ENCODE measurements around the gene SYTL4. TPM values are rescaled to one million over a fixed set of nuclear protein-coding genes. Genes with fewer than 3 reads are reported as not detected.

Gene SYTL4
- total RNA-seq, 8 experiments from 2014 or later: 0.22 to 20.7 (median 3.2) TPM

GRCh38 chrX:100636321-100636991 is 95.5 kb downstream of the SYTL4 start, which contains the start of gene TSPAN6:
TSS of gene TSPAN6 (minus strand) at chrX:100636806. CDS start at chrX:100636694, 112 bp downstream.
- in situ Hi-C loops (cut with MboI; ENCODE audit: low pct_unique_long_range_greater_than_20kb in 2 of 9, low sequenced_read_pairs in 9 of 9, unreplicated experiment in 9 of 9): no loop called here
- WGBS, 10 experiments: 0 to 38% methylated on average over 5 to 10 of the region's 51 CpGs; no CpG with 5 or more reads in 8 of the 10 experiments
- H3K4me3 ChIP-seq: peak within 1 kb of the TSS; percentile 71 to 89 (median 76)
- peaks cover 0 to 2% of the 10 kb centered on the region in 2 donors for H3K4me1 ChIP-seq (replicated peaks in 1 of 2)
- ATAC-seq (replicated peaks in 6 of 8): peak; percentile 99 to 100 (median 99)
- H3K27ac ChIP-seq: peak within 1 kb of the TSS; percentile 77 to 78

- peak overlapping the region in 1 of 2 donors; percentile 77 for H3K27ac ChIP-seq
- peak overlapping the region; percentile 71 to 89 (median 76) for H3K4me3 ChIP-seq
- WGBS, 10 experiments: 0 to 7% methylated on average over 2 to 3 of the region's 8 CpGs; no CpG with 5 or more reads in 8 of the 10 experiments
- in situ Hi-C loops (cut with MboI; ENCODE audit: low pct_unique_long_range_greater_than_20kb in 2 of 9, low sequenced_read_pairs in 9 of 9, unreplicated experiment in 9 of 9): no loop called here
- H3K4me1 ChIP-seq (replicated peaks in 1 of 2): peaks cover 0 to 2% of the 10 kb centered on the region in 2 donors
- peak in 2 of 8 experiments; percentile 34 to 35 for ATAC-seq (replicated peaks in 6 of 8)
Measured at GRCh38 chrX:100635989-100636320, 96.0 kb downstream of the SYTL4 start.

- in situ Hi-C loops (cut with MboI; ENCODE audit: low pct_unique_long_range_greater_than_20kb in 2 of 9, low sequenced_read_pairs in 9 of 9, unreplicated experiment in 9 of 9): no loop called here
- no peak for ATAC-seq (replicated peaks in 6 of 8)
Measured at GRCh38 chrX:100635040-100635439, 96.9 kb downstream of the SYTL4 start.

GRCh38 chrX:100625985-100626491 is 105.9 kb downstream of the SYTL4 start:
- 0 to 100% (median 80%) methylated on average over 1 to 5 of the region's 5 CpGs; no CpG with 5 or more reads in 2 of the 10 experiments for WGBS, 10 experiments
- peaks cover 0 to 16% of the 10 kb centered on the region in 2 donors for H3K4me1 ChIP-seq (replicated peaks in 1 of 2)
- in situ Hi-C loops (cut with MboI; ENCODE audit: low pct_unique_long_range_greater_than_20kb in 2 of 9, low sequenced_read_pairs in 9 of 9, unreplicated experiment in 9 of 9): no loop called here
- no peak for ATAC-seq (replicated peaks in 6 of 8)
- H3K4me3 ChIP-seq: no peak overlapping the region
- no peak overlapping the region for H3K27ac ChIP-seq

More at GRCh38 chrX:100635040-100635439, 96.9 kb downstream of the SYTL4 start:
- no peak overlapping the region for H3K27ac ChIP-seq
- 14 to 85% (median 60%) methylated on average over 1 to 5 of the region's 5 CpGs; no CpG with 5 or more reads in 3 of the 10 experiments for WGBS, 10 experiments
- peaks cover 0 to 9% of the 10 kb centered on the region in 2 donors for H3K4me1 ChIP-seq (replicated peaks in 1 of 2)
- peak overlapping the region in 1 of 5 donors; percentile 72 for H3K4me3 ChIP-seq

Other genes starting within 250 kb of the SYTL4 start
- 1 to 10 TPM in 2 of 8 experiments, under 1 TPM in 3, not detected in 3; 0.11 to 3.8 (median 0.50) TPM for gene TNMD, start 147.2 kb downstream of the SYTL4 start, total RNA-seq
- gene TSPAN6, start 95.3 kb downstream of the SYTL4 start, total RNA-seq: 10 to 100 TPM; 20.1 to 65.0 (median 31.5) TPM
- 10 to 100 TPM in 2 of 8 experiments, 1 to 10 TPM in 2, under 1 TPM in 3, not detected in 1; 0.05 to 26.9 (median 6.6) TPM for gene SRPX2, start 87.9 kb downstream of the SYTL4 start, total RNA-seq
- gene CSTF2, start 88.3 kb upstream of the SYTL4 start, total RNA-seq: 10 to 100 TPM; 10.1 to 28.0 (median 17.5) TPM
- gene NOX1, start 142.2 kb upstream of the SYTL4 start, total RNA-seq: not detected
- gene XKRX, start 196.8 kb upstream of the SYTL4 start, total RNA-seq: under 1 TPM; 0.05 to 0.24 (median 0.14) TPM
- not detected for gene ARL13A, start 237.6 kb upstream of the SYTL4 start, total RNA-seq

Measured in motor neuron (in vitro differentiated cells).